Natural killer cell (primary cell): Measurements from ENCODE around the gene GATA5. TPM values are rescaled to one million over a fixed set of nuclear protein-coding genes. Genes with fewer than 3 reads are reported as not detected.

Experiments
- ATAC-seq, 3 donors: fragments of 150-1000 bp in 2 of 3; fragments of 200-7000 bp in 1 of 3; cut with Tn5 transposase; 1 replicate in 1 of 3; 2 replicates in 2 of 3; pipeline ENCODE4 v1.10.0; 2021; ENCODE audit warnings: mild to moderate bottlenecking in 2 of 3, moderate library complexity in 2 of 3
- DNase-seq, 2 donors: peaks; one replicate each; pipeline versions ENCODE4 v3.0.0 to v3.0.0-alpha.2; 2013 to 2021; ENCODE audit warnings: mixed read lengths in 1 of 2
- H3K27ac ChIP-seq: one replicate; pipeline ENCODE4 v1.5.1; 2013; ENCODE audit warnings: mild to moderate bottlenecking, low read length
- H3K27me3 ChIP-seq: one replicate; pipeline ENCODE4 v1.6.1; 2013; ENCODE audit warnings: low read length; ENCODE audit not compliant: control insufficient read depth, insufficient read depth
- H3K36me3 ChIP-seq: one replicate; pipeline ENCODE4 v1.6.1; 2013; ENCODE audit warnings: low read length; ENCODE audit not compliant: control insufficient read depth, insufficient read depth
- H3K4me1 ChIP-seq: one replicate; pipeline ENCODE4 v1.6.1; 2013; ENCODE audit warnings: low read length; ENCODE audit not compliant: control insufficient read depth, insufficient read depth
- H3K4me3 ChIP-seq: one replicate; pipeline ENCODE4 v1.5.1; 2013; ENCODE audit warnings: low read length
- H3K9me3 ChIP-seq: one replicate; pipeline ENCODE4 v1.6.1; 2013; ENCODE audit warnings: low read length; ENCODE audit not compliant: control insufficient read depth, insufficient read depth
- H3K27ac Mint-ChIP-seq, 2 donors: one replicate each; pipeline ENCODE4 v1.8.0; 2022; ENCODE audit warnings: mild to moderate bottlenecking in 2 of 2, mixed read lengths in 2 of 2, moderate library complexity in 1 of 2
- H3K27me3 Mint-ChIP-seq, 2 donors: one replicate each; pipeline ENCODE4 v1.8.0; 2022; ENCODE audit warnings: low read depth in 2 of 2, mixed read lengths in 2 of 2
- H3K36me3 Mint-ChIP-seq: one replicate; pipeline ENCODE4 v1.8.0; 2022; ENCODE audit warnings: mixed read lengths
- H3K4me1 Mint-ChIP-seq, 2 donors: one replicate each; pipeline ENCODE4 v1.8.0; 2022; ENCODE audit warnings: mixed read lengths in 2 of 2
- H3K4me3 Mint-ChIP-seq: one replicate; pipeline ENCODE4 v1.8.0; 2022; ENCODE audit warnings: mild to moderate bottlenecking, moderate library complexity, mixed read lengths
- H3K9me3 Mint-ChIP-seq, 2 donors: one replicate each; pipeline ENCODE4 v1.8.0; 2022; ENCODE audit warnings: mixed read lengths in 2 of 2
- CTCF ChIP-seq: fragments of 200-600 bp; IDR thresholded peaks from one replicate; pipeline ENCODE4 v1.8.0; 2022; ENCODE audit warnings: antibody characterized with exemption
- WGBS: methylation state at CpG from one replicate; pipeline ENCODE4 v1.1.7; 2013; ENCODE audit warnings: missing lambda C conversion rate; ENCODE audit not compliant: insufficient coverage; 5-methylcytosine and 5-hydroxymethylcytosine counted together
- intact Hi-C: fragments of 100-400 bp; cut with micrococcal nuclease; formaldehyde crosslinking; loops from one replicate; pipeline ENCODE4 v1.14.2; 2022
- total RNA-seq, 4 donors: library from RNA; stranded (reverse); fragments of 120-200 nt in 1 of 4; gene quantifications; one replicate each; pipeline versions ENCODE4 v1.2.3 to v1.2.4, GENCODE V29; 2013 to 2022

The GATA5 gene
- total RNA-seq, 3 donors from 2014 or later (not counting 1 experiment from before 2014, with no cell fraction given): not detected

- intact Hi-C loops: no loop called here
- no peak overlapping the region for H3K4me3 ChIP-seq
- no peak overlapping the region for H3K27ac Mint-ChIP-seq
- WGBS: 72% methylated on average over 25 of the region's 26 CpGs
- H3K4me1 ChIP-seq: peaks cover 4% of the 10 kb centered on the region
- H3K4me1 Mint-ChIP-seq: no peaks in the 10 kb centered on the region
- TF ChIP-seq CTCF: no peak
- no peaks in the 10 kb centered on the region for H3K36me3 Mint-ChIP-seq
- ATAC-seq (peak in 2 of 3 donors; percentile 63 to 64), DNase-seq (peak in 1 of 2 donors; percentile 62)
- H3K27me3 Mint-ChIP-seq: peaks cover 0 to 3% of the 10 kb centered on the region in 2 donors
- no peaks in the 10 kb centered on the region for H3K36me3 ChIP-seq
- no peaks in the 10 kb centered on the region for H3K9me3 ChIP-seq
- no peaks in the 10 kb centered on the region for H3K27me3 ChIP-seq
- no peak overlapping the region for H3K27ac ChIP-seq
- no peak overlapping the region for H3K4me3 Mint-ChIP-seq
- H3K9me3 Mint-ChIP-seq: no peaks in the 10 kb centered on the region
Measured at GRCh38 chr20:62523473-62524203, 47.8 kb upstream of the GATA5 start.

- no peak overlapping the region for H3K27ac Mint-ChIP-seq
Measured at GRCh38 chr20:62522748-62523396, 47.1 kb upstream of the GATA5 start.

DNA sequence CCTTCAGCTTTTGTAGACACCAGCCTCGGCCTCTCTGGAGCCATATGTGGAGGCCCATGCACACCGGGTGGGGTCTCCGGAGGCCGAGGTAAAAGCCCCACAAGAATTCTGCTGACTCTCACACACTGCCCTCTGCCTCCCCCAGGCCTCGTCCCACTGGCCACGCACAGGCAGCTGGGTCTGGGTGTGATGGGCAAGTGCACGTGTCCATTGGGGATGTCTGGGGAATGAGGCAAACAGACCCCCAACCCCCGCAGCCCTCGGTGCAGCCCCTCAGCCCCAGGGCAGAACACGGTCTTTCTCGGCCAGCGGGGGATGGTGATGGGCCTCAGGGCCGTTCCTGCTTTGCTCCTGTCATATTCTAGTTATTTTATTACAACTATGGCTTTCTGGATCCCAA is 44.0 kb upstream of the GATA5 start:
- no peak overlapping the region for H3K27ac ChIP-seq
- H3K27me3 Mint-ChIP-seq: peaks cover 0 to 3% of the 10 kb centered on the region in 2 donors
- H3K27ac Mint-ChIP-seq: no peak overlapping the region
- WGBS: 85% methylated on average over 13 of the region's 13 CpGs
- DNase-seq (no peak), ATAC-seq (no peak)
- H3K9me3 ChIP-seq: no peaks in the 10 kb centered on the region
- no peaks in the 10 kb centered on the region for H3K36me3 ChIP-seq
- H3K4me3 Mint-ChIP-seq: no peak overlapping the region
- no peak overlapping the region for H3K4me3 ChIP-seq
- peaks cover 4% of the 10 kb centered on the region for H3K4me1 ChIP-seq
- H3K36me3 Mint-ChIP-seq: no peaks in the 10 kb centered on the region
- intact Hi-C loops: no loop called here
- no peaks in the 10 kb centered on the region for H3K27me3 ChIP-seq
- H3K4me1 Mint-ChIP-seq: no peaks in the 10 kb centered on the region
- no peak for TF ChIP-seq CTCF
- H3K9me3 Mint-ChIP-seq: no peaks in the 10 kb centered on the region

More at GRCh38 chr20:62522748-62523396, 47.1 kb upstream of the GATA5 start:
- H3K27ac ChIP-seq: no peak overlapping the region
- Mint-ChIP-seq H3K9me3 (no peaks in the 10 kb centered on the region), H3K4me1 (no peaks in the 10 kb centered on the region), H3K4me3 (no peak overlapping the region), H3K36me3 (no peaks in the 10 kb centered on the region), H3K27me3 (peaks cover 0 to 3% of the 10 kb centered on the region in 2 donors)
- ATAC-seq (no peak), DNase-seq (no peak)
- no peak for TF ChIP-seq CTCF
- no peaks in the 10 kb centered on the region for H3K27me3 ChIP-seq
- no peaks in the 10 kb centered on the region for H3K36me3 ChIP-seq
- no peaks in the 10 kb centered on the region for H3K9me3 ChIP-seq
- no peak overlapping the region for H3K4me3 ChIP-seq
- peaks cover 4% of the 10 kb centered on the region for H3K4me1 ChIP-seq
- intact Hi-C loops: no loop called here
- 68% methylated on average over 18 of the region's 18 CpGs for WGBS
